Gastrocnemius medialis (tissue), 4 donors: ENCODE measurements around the gene CNIH3.

Experiments used
- POLR2A ChIP-seq, 2 donors: fragments of 450-650 bp; IDR thresholded peaks; one replicate each; pipeline ENCODE4 v1.6.1; 2017; ENCODE audit warnings: antibody characterized with exemption in 2 of 2, mild to moderate bottlenecking in 2 of 2, moderate library complexity in 2 of 2
- TF ChIP-seq, protein P1 (sequence below), 5 experiments: fragments of 450-650 bp in 3 of 5; fragments of 200-600 bp in 2 of 5; sonication (generic) in 2 of 5; IDR thresholded peaks in 4 of 5; conservative IDR thresholded peaks in 1 of 5; 1 replicate in 4 of 5; 2 replicates in 1 of 5; pipeline ENCODE4 v1.5.1; 2016 to 2019; ENCODE audit warnings: antibody characterized with exemption in 5 of 5, mild to moderate bottlenecking in 3 of 5, moderate library complexity in 3 of 5

DNA sequence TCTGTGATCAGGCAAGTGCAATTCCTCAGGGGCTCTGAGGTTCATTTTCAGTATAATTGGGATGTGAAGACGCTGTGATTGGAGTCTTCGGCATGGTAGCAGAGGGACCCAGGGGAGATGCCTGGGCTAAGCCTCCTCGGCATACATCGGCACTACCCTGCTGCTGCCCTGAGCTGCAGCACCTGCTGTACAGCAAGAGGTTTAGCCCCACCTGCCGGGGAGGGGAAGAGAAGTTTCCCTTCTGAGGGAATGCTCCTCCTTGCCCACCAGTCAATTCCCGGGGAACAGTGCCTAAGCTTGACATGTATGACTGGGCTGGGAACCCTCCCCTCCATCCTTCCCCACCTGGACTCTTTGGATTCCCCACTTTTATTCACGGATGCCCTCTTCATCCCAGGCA, 24.9 kb downstream of the CNIH3 start:
- TF ChIP-seq POLR2A (IDR thresholded peaks at IDR 0.05) = no peak
- TF ChIP-seq, protein P1, sequence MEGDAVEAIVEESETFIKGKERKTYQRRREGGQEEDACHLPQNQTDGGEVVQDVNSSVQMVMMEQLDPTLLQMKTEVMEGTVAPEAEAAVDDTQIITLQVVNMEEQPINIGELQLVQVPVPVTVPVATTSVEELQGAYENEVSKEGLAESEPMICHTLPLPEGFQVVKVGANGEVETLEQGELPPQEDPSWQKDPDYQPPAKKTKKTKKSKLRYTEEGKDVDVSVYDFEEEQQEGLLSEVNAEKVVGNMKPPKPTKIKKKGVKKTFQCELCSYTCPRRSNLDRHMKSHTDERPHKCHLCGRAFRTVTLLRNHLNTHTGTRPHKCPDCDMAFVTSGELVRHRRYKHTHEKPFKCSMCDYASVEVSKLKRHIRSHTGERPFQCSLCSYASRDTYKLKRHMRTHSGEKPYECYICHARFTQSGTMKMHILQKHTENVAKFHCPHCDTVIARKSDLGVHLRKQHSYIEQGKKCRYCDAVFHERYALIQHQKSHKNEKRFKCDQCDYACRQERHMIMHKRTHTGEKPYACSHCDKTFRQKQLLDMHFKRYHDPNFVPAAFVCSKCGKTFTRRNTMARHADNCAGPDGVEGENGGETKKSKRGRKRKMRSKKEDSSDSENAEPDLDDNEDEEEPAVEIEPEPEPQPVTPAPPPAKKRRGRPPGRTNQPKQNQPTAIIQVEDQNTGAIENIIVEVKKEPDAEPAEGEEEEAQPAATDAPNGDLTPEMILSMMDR (IDR thresholded peaks at IDR 0.05 in 4 of 5, conservative IDR thresholded peaks at IDR 0.05 in 1 of 5) = peak in 1 of 5 experiments; percentile 15
